ENCODE measurements around the gene ABLIM1. TPM values are rescaled to one million over a fixed set of nuclear protein-coding genes. Genes with fewer than 3 reads are reported as not detected.

Gene ABLIM1
- total RNA-seq, 4 donors from 2014 or later = 193 to 248 (median 208) TPM

- TF ChIP-seq CTCF (IDR thresholded peaks at IDR 0.05; ENCODE audit: low read depth) = no peak
These were observed 261.6 kb downstream of the ABLIM1 start for GRCh38 chr10:114396464-114396863.

DNA sequence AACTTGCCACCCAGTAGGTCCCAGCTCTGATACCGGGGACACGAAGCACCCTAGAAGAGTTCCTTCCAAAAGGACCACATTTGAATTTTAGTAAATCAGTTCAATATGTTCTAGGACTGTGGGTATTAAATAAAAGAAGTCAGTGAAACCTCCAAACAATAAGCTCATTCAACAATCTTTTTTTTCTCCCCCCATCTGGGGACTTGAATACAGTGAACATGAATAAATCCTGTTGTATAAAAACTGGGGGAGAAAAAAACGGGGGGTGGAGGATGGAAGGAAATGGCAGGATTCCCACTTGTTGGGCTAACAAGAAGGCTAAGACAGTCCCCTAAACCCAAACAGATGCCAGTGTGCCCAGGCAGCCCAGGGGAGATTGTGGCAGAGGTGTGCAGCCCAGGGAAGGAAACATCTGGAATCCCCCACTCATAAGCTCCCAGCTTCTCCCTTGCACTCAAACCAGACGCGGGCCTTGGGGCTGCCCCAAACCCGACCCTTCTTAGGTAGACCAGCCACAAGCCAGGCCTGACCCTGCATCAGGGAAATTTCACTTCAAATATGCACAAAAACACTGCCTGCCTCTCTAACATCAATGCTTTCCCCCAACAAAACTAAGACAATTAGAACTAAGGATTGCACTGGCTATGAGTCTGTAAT is 262.6 kb downstream of the ABLIM1 start:
- TF ChIP-seq CTCF (IDR thresholded peaks at IDR 0.05; ENCODE audit: low read depth) = no peak

DNA sequence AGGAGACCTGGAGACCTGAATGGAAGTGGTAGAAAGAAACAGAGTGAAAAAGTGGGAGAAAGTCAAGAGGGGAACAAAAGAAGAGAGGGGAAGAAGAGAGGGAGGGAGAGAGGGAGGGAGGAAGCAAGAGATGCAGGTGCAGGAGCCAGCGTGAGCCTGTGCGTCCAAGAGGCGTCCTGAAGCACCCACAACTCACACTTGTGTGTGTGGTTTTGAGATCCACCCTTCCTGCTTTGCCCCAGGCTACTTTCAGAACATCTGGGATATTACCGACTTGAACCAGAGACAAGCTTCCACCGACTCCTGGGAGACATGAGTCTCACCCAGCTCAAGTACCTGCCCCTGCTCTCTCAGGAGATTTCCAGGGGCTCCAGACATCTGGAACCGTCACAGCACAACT is 263.5 kb downstream of the ABLIM1 start:
- TF ChIP-seq CTCF (IDR thresholded peaks at IDR 0.05; ENCODE audit: low read depth) = no peak

DNA sequence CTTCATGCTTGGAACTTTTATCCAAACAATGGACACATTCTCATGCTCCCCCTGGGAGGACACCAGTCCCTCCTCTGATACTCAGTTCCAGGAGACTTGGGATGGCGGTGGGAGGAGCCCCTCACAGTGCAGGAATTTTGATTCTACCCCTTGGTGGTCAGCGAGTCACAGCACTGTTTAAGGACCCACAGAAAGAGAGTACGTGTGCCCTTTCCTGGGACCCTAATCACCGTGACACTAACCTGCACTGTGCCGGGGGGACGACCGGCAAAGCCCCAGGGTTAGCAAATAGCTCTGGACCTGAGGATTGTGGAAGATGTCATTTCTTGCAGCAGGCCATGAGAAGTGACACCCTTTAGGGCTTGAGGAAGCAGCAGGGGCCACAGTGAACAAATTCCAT is 264.2 kb downstream of the ABLIM1 start:
- TF ChIP-seq CTCF (IDR thresholded peaks at IDR 0.05; ENCODE audit: low read depth) = no peak

- TF ChIP-seq CTCF (IDR thresholded peaks at IDR 0.05; ENCODE audit: low read depth) = no peak
These were observed 264.6 kb downstream of the ABLIM1 start for GRCh38 chr10:114393482-114393881.

DNA sequence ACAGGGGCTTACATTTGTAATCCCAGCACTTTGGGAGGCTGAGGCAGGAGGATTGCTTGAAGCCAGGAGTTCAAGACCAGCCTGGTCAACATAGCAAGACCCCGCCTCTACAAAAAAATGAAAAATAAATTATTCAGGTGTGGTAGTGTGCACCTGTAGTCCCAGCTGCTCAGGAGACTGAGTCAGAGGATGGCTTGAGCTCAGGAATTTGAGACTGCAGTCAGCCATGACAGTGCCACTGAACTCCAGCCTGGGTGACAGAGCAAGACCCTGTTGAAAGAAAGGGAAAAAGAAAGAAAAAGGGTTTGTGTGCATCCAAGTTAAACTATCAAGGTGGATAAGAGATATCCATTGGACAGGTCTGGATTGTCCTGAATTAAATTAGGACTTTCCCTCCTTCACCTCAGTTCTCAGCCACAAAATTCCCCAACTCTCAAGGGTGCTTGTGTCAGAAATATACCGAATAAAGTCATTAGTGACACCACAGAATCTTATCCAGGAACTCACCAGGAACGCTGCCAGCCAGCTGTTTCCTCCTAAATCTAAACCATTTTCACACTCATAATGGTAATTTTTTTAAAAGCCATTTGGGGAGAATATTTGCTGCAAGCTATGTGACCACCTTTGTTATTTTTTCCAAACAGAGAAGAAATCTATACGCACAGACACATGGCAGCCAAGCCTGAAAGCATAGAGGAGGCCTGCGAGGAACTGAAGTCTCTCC is 265.8 kb downstream of the ABLIM1 start:
- TF ChIP-seq CTCF (IDR thresholded peaks at IDR 0.05; ENCODE audit: low read depth) = no peak

- no peak for TF ChIP-seq CTCF (IDR thresholded peaks at IDR 0.05; ENCODE audit: low read depth)
These were observed 266.5 kb downstream of the ABLIM1 start for GRCh38 chr10:114391599-114391998.

All from subcutaneous adipose tissue (tissue), 4 donors.